Transverse colon (tissue), 4 donors: ENCODE measurements around the gene CCDC12. TPM values are rescaled to one million over a fixed set of nuclear protein-coding genes. Genes with fewer than 3 reads are reported as not detected.

Experiments
- DNase-seq: peaks from one replicate; pipeline ENCODE4 v3.0.0-alpha.2; 2019
- H3K27ac ChIP-seq, 4 donors: fragments of 200-600 bp; sonication (generic); 2 replicates each; pipeline ENCODE4 v1.5.1; 2016 to 2018; ENCODE audit warnings: inconsistent platforms in 4 of 4
- H3K27me3 ChIP-seq: fragments of 200-600 bp; sonication (generic); 2 replicates; pipeline ENCODE4 v1.5.1; 2017; ENCODE audit warnings: inconsistent platforms
- H3K36me3 ChIP-seq, 4 donors: fragments of 200-600 bp; sonication (generic); 2 replicates each; pipeline ENCODE4 v1.5.1; 2017 to 2019; ENCODE audit warnings: inconsistent platforms in 4 of 4
- H3K4me1 ChIP-seq, 4 donors: fragments of 200-600 bp; sonication (generic); 2 replicates each; pipeline ENCODE4 v1.5.1; 2017 to 2020; ENCODE audit warnings: inconsistent platforms in 4 of 4
- H3K4me3 ChIP-seq, 4 donors: fragments of 200-600 bp; sonication (generic); 1 replicate in 1 of 4; 2 replicates in 3 of 4; pipeline versions ENCODE4 v1.5.1 to v1.6.1; 2017 to 2019; ENCODE audit warnings: inconsistent platforms in 4 of 4
- H3K9me3 ChIP-seq, 2 donors: fragments of 200-600 bp; sonication (generic); 2 replicates each; pipeline ENCODE4 v1.5.1; 2017 to 2019; ENCODE audit warnings: inconsistent platforms in 2 of 2
- EP300 ChIP-seq: sonication (generic); formaldehyde crosslinking; IDR thresholded peaks from one replicate; pipeline ENCODE4 v1.6.1; 2017; ENCODE audit warnings: antibody characterized with exemption, low read depth
- POLR2A ChIP-seq: fragments of 450-650 bp; IDR thresholded peaks from one replicate; pipeline ENCODE4 v1.6.1; 2016; ENCODE audit warnings: antibody characterized with exemption, mild to moderate bottlenecking, moderate library complexity
- POLR2AphosphoS5 ChIP-seq, 3 donors: sonication (generic); formaldehyde crosslinking; IDR thresholded peaks; one replicate each; pipeline ENCODE4 v1.6.1; 2016; ENCODE audit warnings: antibody characterized with exemption in 3 of 3
- WGBS, 2 donors: methylation state at CpG; one replicate each; pipeline ENCODE4 v1.1.5; 2018; ENCODE audit warnings: low coverage in 1 of 2; 5-methylcytosine and 5-hydroxymethylcytosine counted together
- in situ Hi-C, 4 donors: fragments of 200-750 bp; cut with MboI; loops; one replicate each; pipeline versions ENCODE4 v1.15.0 to v1.15.1; 2017; ENCODE audit warnings: low sequenced_read_pairs in 3 of 4, low pct_ligation_motif_present in 1 of 4, low pct_unique_long_range_greater_than_20kb in 1 of 4
- intact Hi-C: fragments of 100-400 bp; cut with DNase I; formaldehyde crosslinking; loops from one replicate; pipeline ENCODE4 v1.15.1; 2023; ENCODE audit warnings: low total_unique reads
- total RNA-seq, 4 donors: library from RNA; depleted of rRNA; stranded (reverse); fragments of >200 nt; gene quantifications; one replicate each; pipeline ENCODE4 v1.1.0, GENCODE V29; 2016
- TF ChIP-seq, protein P1 (sequence below), 5 experiments: fragments of 200-600 bp in 3 of 5; fragments of 450-650 bp in 2 of 5; sonication (generic) in 3 of 5; IDR thresholded peaks; 1 replicate in 2 of 5; 2 replicates in 3 of 5; pipeline ENCODE4 v1.5.1; 2016 to 2017; ENCODE audit warnings: antibody characterized with exemption in 5 of 5, inconsistent platforms in 3 of 5, mild to moderate bottlenecking in 2 of 5, moderate library complexity in 1 of 5

Gene CCDC12
- total RNA-seq, 4 donors from 2014 or later: 50.1 to 72.9 (median 53.0) TPM

DNA sequence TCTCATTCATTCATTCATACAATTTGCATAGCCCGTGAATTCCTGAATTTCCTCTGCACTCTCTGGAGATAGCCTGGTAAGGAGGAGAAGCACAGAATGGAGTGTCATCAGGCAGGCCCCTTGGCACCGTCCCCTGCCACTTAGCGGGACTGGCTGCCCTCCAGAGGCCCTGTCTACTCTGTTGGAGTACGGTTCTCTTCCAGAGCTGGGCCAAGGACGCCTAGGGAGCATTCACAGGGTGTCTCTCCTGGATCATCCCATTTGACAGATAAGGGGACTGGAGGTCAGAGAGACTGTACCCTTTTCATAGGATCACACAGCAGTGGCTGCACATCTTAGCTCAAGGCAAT lies 51.0 kb downstream of the CCDC12 start:
- intact Hi-C loops (no loop called here), in situ Hi-C loops (loop anchor here in 1 of 4 donors (10.0 kb wide), 1 partner anchor 69 kb away; no protein-coding TSS in a partner anchor)
- Histone ChIP-seq H3K9me3 (no peaks in the 10 kb centered on the region), H3K27ac (peak overlapping the region in 1 of 4 donors; percentile 83), H3K4me1 (peaks cover 29 to 47% (median 39%) of the 10 kb centered on the region in 4 donors), H3K27me3 (no peaks in the 10 kb centered on the region), H3K36me3 (peaks cover 0 to 33% (median 15%) of the 10 kb centered on the region in 4 donors), H3K4me3 (no peak overlapping the region)
- DNase-seq: peak; percentile 6
- 85% methylated on average over 5 of the region's 5 CpGs; no CpG with 5 or more reads in 1 of the 2 donors for WGBS, 2 donors
- TF ChIP-seq POLR2AphosphoS5 (IDR thresholded peaks at IDR 0.05): no peak
- TF ChIP-seq, protein P1, sequence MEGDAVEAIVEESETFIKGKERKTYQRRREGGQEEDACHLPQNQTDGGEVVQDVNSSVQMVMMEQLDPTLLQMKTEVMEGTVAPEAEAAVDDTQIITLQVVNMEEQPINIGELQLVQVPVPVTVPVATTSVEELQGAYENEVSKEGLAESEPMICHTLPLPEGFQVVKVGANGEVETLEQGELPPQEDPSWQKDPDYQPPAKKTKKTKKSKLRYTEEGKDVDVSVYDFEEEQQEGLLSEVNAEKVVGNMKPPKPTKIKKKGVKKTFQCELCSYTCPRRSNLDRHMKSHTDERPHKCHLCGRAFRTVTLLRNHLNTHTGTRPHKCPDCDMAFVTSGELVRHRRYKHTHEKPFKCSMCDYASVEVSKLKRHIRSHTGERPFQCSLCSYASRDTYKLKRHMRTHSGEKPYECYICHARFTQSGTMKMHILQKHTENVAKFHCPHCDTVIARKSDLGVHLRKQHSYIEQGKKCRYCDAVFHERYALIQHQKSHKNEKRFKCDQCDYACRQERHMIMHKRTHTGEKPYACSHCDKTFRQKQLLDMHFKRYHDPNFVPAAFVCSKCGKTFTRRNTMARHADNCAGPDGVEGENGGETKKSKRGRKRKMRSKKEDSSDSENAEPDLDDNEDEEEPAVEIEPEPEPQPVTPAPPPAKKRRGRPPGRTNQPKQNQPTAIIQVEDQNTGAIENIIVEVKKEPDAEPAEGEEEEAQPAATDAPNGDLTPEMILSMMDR (IDR thresholded peaks at IDR 0.05): no peak
- no peak for TF ChIP-seq POLR2A
- TF ChIP-seq EP300: no peak

DNA sequence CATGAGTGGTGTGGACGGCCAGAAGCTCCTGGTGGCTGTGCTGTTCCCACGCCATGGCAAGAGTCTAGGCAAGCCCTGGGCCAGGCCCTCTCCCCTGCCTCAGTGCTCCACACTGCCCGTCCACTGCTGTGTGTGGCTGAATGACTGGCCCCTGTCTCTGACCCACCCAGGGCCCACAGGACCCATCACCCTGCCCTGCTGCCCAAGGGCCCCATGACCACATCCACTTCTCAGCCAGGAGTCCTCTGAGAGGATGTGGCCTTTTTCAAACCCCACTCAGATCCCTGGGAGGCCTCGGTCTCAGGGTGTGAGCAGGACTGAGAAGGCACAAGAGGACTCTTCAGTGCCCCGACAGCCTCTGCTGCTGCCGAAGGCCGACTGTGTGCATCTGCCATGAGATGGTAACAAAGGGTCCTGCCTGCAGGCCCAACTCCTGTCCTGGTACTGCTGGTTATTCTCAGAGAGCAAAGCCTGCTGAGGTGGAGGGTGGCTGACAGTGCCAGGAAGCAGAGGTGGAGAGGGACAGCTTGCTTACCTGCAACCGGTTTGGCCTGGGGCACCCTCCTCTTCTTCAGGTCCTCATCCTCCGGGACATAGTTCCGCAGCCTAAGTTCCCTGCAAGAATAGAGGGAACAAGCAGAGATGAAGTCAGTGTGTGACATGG lies 51.5 kb downstream of the CCDC12 start:
- Histone ChIP-seq H3K4me1 (peaks cover 25 to 42% (median 34%) of the 10 kb centered on the region in 4 donors), H3K27ac (no peak overlapping the region)

DNA sequence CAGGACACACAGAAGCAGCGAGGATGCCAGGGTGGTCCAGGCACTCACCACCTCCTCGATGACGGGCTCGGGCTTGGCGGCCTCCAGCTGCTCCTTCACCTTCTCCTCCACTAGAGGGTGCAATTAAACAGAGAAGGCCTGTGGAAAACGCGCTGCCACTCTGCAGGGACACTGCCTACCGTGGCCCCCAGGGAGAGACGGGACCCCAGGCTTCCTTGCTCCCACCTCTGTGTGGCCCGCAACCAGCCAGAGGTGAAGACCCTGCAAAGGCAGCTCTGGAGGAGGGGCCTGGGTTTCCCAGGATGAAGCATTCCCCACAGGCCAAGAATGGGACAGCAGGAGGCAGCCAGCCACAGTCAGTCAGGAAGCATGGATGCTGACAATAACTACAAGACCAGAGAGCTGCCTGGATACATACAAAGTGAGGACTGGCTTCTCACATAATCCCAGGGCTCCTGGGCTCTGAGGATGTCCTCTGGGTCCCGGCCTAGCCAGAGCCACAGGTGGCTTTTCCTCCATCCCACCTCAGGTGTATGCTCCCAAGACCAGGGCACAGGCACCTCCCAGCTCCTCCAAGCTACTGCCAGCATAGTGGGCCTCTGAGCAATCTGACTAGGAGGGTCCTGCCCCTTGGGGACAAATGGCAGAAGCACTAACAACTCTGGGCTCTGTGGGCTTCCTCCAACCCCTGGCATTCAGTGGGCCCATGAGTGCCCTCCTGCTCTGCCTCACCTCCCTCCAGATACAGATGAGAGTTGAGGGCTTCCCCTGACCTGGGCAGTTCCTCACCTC lies 52.8 kb downstream of the CCDC12 start:
- in situ Hi-C loops (loop anchor here in 1 of 4 donors (10.0 kb wide), 1 partner anchor 71 kb away; no protein-coding TSS in a partner anchor), intact Hi-C loops (loop anchor here (5.0 kb wide), 1 partner anchor 74 kb away; no protein-coding TSS in a partner anchor)
- Histone ChIP-seq H3K27me3 (no peaks in the 10 kb centered on the region), H3K4me1 (peaks cover 20 to 29% (median 23%) of the 10 kb centered on the region in 4 donors), H3K9me3 (no peaks in the 10 kb centered on the region), H3K27ac (no peak overlapping the region), H3K36me3 (peaks cover 0 to 51% (median 18%) of the 10 kb centered on the region in 4 donors), H3K4me3 (no peak overlapping the region)
- peak; percentile 43 for DNase-seq
- TF ChIP-seq, protein P1 (IDR thresholded peaks at IDR 0.05): peak; percentile 61 to 93 (median 77)
- no peak for TF ChIP-seq POLR2AphosphoS5 (IDR thresholded peaks at IDR 0.05)
- no peak for TF ChIP-seq POLR2A
- no peak for TF ChIP-seq EP300
- 42 to 54% methylated on average over 5 to 11 of the region's 11 CpGs for WGBS, 2 donors

More for the DNA sequence above, 51.5 kb downstream of the CCDC12 start:
- intact Hi-C loops (loop anchor here (5.0 kb wide), 1 partner anchor 72 kb away; no protein-coding TSS in a partner anchor), in situ Hi-C loops (loop anchor here in 1 of 4 donors (10.0 kb wide), 1 partner anchor 70 kb away; no protein-coding TSS in a partner anchor)
- no peaks in the 10 kb centered on the region for H3K9me3 ChIP-seq
- TF ChIP-seq POLR2AphosphoS5 (IDR thresholded peaks at IDR 0.05): no peak
- no peak for TF ChIP-seq POLR2A
- no peak for TF ChIP-seq EP300
- TF ChIP-seq, protein P1 (IDR thresholded peaks at IDR 0.05): no peak
- H3K4me3 ChIP-seq: no peak overlapping the region
- peak; percentile 7 for DNase-seq
- H3K27me3 ChIP-seq: no peaks in the 10 kb centered on the region
- H3K36me3 ChIP-seq: peaks cover 0 to 38% (median 17%) of the 10 kb centered on the region in 4 donors
- 94 to 96% methylated on average over 2 to 8 of the region's 10 CpGs for WGBS, 2 donors
